GM10248 (cell line): ENCODE data around the gene ZNF446.

Experiments
- CTCF ChIA-PET: fragments of 300-600 bp; sonication (Branson Sonifier 250); formaldehyde crosslinking; extraction: SDS; loops from one replicate; lab custom pipeline; 2021; ENCODE audit warnings: antibody characterized with exemption; lab: Yijun Ruan, JAX
- POLR2A ChIA-PET: fragments of 350-650 bp; sonication (Branson Sonifier 250); formaldehyde crosslinking; extraction: SDS; loops from one replicate; lab custom pipeline; 2020; ENCODE audit warnings: antibody characterized with exemption; lab: Yijun Ruan, JAX
- DNase-seq: peaks from one replicate; pipeline ENCODE4 v3.0.0; 2012; ENCODE audit errors: extremely low spot score
- TF ChIP-seq, protein P1 (sequence below): IDR thresholded peaks from 2 replicates; pipeline ENCODE4 v1.5.1; 2012; ENCODE audit warnings: mild to moderate bottlenecking, low read depth; ENCODE audit errors: extremely low read depth, missing control alignments, control extremely low read depth

ZNF446 gene

DNA sequence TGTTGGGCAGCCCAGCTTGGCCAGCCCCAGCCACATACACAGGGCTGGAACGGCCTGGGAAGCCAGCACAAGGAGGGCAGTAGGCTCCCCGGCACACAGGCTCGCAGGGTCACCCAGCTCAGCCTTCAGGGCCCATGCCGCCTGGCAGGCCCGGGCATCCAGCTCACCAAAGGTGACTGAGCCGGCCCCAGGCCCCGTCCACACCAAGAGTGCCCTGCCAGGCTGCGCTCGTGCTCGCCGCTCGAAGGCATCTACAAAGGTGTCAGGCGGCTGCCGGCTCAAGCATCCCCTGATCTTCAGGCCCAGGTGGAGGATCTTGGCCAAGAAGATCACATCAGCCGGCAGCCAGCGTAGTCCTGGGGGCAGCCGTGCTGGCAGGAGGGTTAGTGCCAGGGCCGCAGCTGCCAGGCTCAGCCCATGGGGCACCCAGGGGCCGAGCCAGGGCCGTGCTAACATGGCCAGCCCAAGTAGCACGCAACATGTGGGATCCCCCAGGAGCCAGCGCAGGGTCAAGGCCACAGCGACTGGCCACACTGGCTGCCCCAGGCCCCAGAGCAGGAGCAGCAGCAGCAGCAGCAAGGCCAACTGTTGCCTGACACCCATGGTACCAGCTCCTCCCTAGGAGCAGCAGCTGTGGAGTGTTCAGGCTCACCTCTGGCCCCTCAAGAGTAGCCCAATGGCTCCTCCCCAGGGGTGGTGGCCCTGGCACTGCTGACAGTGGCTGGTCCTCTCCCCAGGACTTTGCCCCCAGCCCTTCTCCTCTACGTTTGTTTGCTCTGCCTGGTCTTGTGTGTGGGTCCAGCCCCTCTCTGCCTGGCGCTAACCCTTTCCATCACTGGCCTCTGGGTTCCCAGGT is 35.4 kb downstream of the ZNF446 start, which contains the start of gene SLC27A5:
Gene SLC27A5, minus strand, starts transcription at position 640 of the 856 bp plus-strand sequence. Its CDS starts 37 bp downstream, at position 603.
- ChIA-PET POLR2A (no interaction called here), CTCF (interaction anchor here (1.2 to 2.5 kb wide), 3 partner anchors 8 to 70 kb away, joined by 3 to 12 read pairs (median 8); partner anchors contain the start of gene ZBTB45)
- TF ChIP-seq, protein P1, sequence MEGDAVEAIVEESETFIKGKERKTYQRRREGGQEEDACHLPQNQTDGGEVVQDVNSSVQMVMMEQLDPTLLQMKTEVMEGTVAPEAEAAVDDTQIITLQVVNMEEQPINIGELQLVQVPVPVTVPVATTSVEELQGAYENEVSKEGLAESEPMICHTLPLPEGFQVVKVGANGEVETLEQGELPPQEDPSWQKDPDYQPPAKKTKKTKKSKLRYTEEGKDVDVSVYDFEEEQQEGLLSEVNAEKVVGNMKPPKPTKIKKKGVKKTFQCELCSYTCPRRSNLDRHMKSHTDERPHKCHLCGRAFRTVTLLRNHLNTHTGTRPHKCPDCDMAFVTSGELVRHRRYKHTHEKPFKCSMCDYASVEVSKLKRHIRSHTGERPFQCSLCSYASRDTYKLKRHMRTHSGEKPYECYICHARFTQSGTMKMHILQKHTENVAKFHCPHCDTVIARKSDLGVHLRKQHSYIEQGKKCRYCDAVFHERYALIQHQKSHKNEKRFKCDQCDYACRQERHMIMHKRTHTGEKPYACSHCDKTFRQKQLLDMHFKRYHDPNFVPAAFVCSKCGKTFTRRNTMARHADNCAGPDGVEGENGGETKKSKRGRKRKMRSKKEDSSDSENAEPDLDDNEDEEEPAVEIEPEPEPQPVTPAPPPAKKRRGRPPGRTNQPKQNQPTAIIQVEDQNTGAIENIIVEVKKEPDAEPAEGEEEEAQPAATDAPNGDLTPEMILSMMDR: no peak
- no peak for DNase-seq

DNA sequence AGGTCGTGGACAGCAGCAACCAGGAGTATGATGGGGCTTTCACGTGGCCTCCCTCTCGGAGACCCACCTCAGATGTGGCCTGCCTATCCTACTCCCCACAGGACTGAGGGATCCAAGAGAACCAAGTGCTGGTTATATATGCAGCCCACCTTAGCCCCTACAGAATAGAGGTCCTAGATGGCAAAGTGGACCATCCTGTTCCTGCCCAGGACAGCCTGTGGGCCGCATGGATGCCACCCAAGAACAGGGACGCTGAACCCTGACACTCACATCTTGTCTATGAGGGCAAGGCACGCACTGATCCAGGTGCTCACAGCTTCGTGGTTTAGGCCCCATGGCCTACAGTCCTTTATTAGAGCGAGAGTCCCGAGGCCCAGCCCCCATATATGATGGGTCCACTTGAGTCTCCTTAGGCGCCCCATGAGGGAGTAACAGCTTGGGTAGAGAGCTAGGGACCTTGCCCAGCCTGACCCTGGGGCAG is 37.1 kb downstream of the ZNF446 start:
- ChIA-PET POLR2A (interaction anchor here (0.6 to 1.0 kb wide), 3 partner anchors 13 to 46 kb away, joined by 3 to 4 read pairs (median 3); no protein-coding TSS in a partner anchor), CTCF (interaction anchor here (1.0 to 2.5 kb wide), 19 partner anchors 9 to 83 kb away, joined by 3 to 39 read pairs (median 5); partner anchors contain the start of genes CHMP2A and ZNF446)
- TF ChIP-seq, protein P1: no peak
- no peak for DNase-seq

DNA sequence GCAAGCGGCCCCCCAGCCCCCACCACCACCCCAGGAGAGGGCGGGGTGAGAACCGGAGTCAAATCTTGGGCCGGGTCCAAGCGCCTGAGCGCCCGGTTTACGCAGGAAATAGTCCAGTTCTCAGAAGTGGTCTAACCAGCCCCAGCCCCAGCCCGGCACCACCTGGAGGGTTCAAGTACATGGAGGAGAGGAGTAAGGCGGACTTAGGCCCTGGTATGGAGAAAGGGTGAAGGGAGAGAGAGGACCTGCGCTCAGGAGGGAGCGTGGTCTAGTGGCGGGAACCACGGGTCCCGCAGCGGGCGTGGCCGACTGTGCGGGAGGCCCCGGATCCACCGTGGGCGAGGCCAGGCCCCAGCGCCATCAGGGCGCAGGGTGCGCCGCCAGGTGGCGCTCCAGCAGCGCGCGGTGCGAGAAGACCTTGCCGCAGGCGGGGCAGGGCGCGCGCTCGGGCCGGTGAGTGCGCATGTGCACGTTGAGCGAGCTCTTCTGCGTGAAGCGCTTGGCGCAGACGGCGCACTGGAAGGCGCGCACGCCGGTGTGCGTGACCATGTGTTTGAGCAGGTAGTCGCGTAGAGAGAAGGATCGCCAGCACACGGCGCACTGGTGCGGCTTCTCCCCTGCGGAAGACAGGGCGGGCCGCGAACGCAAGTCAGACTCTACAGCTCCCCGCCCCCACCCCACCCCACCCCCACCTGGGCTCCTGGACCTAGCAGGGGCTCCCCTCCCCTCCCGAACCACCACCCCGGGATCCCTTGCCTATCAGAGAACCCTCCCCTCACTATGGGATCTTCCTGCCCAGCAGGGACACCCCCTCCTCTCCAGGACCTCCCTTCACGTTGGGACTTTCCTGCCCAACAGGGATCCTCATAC is 37.8 kb downstream of the ZNF446 start:
- TF ChIP-seq, protein P1: peak; percentile 98
- CTCF ChIA-PET: interaction anchor here (0.6 to 2.5 kb wide), 32 partner anchors 9 to 175 kb away, joined by 3 to 39 read pairs (median 4); partner anchors contain the start of genes CHMP2A, TRIM28 and ZNF446
- peak; percentile 96 for DNase-seq
- POLR2A ChIA-PET: interaction anchor here (0.5 to 1.2 kb wide), 5 partner anchors 14 to 107 kb away, joined by 3 to 4 read pairs (median 3); no protein-coding TSS in a partner anchor

DNA sequence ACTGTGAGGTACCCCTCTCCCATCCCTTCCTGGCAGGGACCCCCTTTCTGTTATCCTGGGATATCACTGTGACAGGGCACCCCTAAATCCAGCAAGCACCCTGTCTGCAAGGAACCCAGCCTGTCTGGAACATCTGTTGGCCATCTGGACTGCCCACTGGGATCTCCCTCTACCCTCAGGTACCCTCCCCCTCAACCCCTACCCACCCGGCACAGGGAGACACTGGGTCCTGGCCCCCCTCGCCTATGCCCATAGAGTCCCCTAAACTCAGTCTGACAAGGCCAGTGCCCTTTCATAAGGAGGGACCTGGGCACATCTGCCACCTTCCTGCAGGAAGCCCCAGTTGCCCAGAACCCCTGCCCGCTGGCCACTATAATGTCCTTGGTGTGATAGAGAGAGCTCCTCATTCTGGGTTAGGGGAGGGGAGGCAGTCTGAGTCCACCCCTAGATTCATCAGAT is 38.4 kb downstream of the ZNF446 start:
- DNase-seq: no peak
- TF ChIP-seq, protein P1: no peak
- CTCF ChIA-PET: interaction anchor here (0.6 to 2.5 kb wide), 32 partner anchors 8 to 176 kb away, joined by 3 to 39 read pairs (median 4); partner anchors contain the start of genes CHMP2A, TRIM28 and ZNF446
- POLR2A ChIA-PET: interaction anchor here (0.5 to 1.2 kb wide), 4 partner anchors 26 to 108 kb away, joined by 3 to 4 read pairs (median 4); no protein-coding TSS in a partner anchor

DNA sequence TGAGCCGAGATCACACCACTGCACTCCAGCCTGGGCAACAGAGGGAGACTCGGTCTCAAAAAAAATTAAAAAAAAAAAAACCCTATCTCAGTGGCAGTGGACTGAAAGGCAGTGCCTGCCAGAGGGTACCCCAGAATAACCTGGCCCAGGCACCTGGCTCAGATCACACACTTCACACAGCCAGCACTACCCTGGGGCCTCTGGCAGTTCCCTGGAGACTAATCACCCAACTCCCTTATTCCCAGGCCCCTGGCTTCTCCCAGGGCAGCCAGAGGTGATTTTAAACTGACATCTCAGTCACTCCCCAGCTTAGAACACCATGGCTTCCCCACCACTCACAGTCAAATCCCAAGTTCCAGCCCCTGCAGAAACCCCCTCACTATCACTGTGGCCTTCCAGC is 39.1 kb downstream of the ZNF446 start:
- ChIA-PET POLR2A (interaction anchor here (0.7 kb wide), 1 partner anchor 26 kb away, joined by 3 read pairs; no protein-coding TSS in a partner anchor), CTCF (interaction anchor here (0.8 kb wide), 1 partner anchor 65 kb away, joined by 4 read pairs; no protein-coding TSS in a partner anchor)
- no peak for DNase-seq
- TF ChIP-seq, protein P1: no peak
